ENCODE measurements around the gene USP50. TPM values are rescaled to one million over a fixed set of nuclear protein-coding genes. Genes with fewer than 3 reads are reported as not detected.
"Not testable (repeated sequence)": the region's sequence is repeated elsewhere in the genome, so short reads cannot be mapped to it uniquely, and the experiment has no call there.

USP50 gene
- total and polyA plus RNA-seq, 5 donors, result 0.43 to 1.1 (median 0.51) TPM; not detected in 2

DNA sequence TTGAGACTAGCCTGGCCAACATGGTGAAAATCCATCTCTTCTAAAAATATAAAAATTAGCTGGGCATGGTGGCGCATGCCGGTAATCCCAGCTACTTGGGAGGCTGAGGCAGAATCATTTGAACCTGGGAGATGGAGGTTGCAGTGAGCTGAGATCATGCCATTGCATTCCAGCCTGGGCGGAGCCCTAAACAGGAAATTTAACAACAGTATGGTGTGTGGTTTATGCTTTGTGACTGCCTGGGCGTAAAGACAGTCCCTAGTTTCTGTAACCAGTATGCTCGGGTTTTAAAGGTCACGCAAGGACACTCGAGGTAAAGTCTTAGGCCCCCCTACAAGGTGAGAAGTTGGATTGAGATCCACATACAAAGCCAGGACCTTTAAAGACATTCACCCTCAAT is 43.3 kb downstream of the USP50 start:
- Histone ChIP-seq H3K4me3 (ENCODE audit: low read length) (no peak overlapping the region), H3K27me3 (ENCODE audit: control insufficient read depth, insufficient read depth) (no peaks in the 10 kb centered on the region), H3K27ac (ENCODE audit: low read length) (no peak overlapping the region), H3K9me3 (ENCODE audit: control insufficient read depth, low read length) (no peaks in the 10 kb centered on the region), H3K4me1 (ENCODE audit: control insufficient read depth, insufficient read depth, low read length) (no peaks in the 10 kb centered on the region)
- WGBS, result 91% methylated on average over 7 of the region's 7 CpGs
- ATAC-seq, result no peak
- no peak for DNase-seq
- intact Hi-C loops (cut with DNase I), result no loop called here

GRCh38 chr15:50501815-50502214 is 44.7 kb downstream of the USP50 start:
- no peaks in the 10 kb centered on the region for H3K9me3 ChIP-seq (ENCODE audit: control insufficient read depth, low read length)
- H3K4me1 ChIP-seq (ENCODE audit: control insufficient read depth, insufficient read depth, low read length), result no peaks in the 10 kb centered on the region
- H3K4me3 ChIP-seq (ENCODE audit: low read length), result no peak overlapping the region
- no peak overlapping the region for H3K27ac ChIP-seq (ENCODE audit: low read length)
- WGBS, result 94% methylated on average over 4 of the region's 4 CpGs
- H3K27me3 ChIP-seq (ENCODE audit: control insufficient read depth, insufficient read depth), result no peaks in the 10 kb centered on the region
- no peak for DNase-seq
- no peak for ATAC-seq
- intact Hi-C loops (cut with DNase I), result no loop called here

- ATAC-seq, result no peak
- no peak overlapping the region for H3K27ac ChIP-seq (ENCODE audit: low read length)
- H3K27me3 ChIP-seq (ENCODE audit: control insufficient read depth, insufficient read depth), result no peaks in the 10 kb centered on the region
- DNase-seq, result no peak
- H3K4me1 ChIP-seq (ENCODE audit: control insufficient read depth, insufficient read depth, low read length), result no peaks in the 10 kb centered on the region
- intact Hi-C loops (cut with DNase I), result no loop called here
- 58% methylated on average over 3 of the region's 3 CpGs for WGBS
- H3K4me3 ChIP-seq (ENCODE audit: low read length), result no peak overlapping the region
- no peaks in the 10 kb centered on the region for H3K9me3 ChIP-seq (ENCODE audit: control insufficient read depth, low read length)
Measured at GRCh38 chr15:50500352-50500751, 46.1 kb downstream of the USP50 start.

DNA sequence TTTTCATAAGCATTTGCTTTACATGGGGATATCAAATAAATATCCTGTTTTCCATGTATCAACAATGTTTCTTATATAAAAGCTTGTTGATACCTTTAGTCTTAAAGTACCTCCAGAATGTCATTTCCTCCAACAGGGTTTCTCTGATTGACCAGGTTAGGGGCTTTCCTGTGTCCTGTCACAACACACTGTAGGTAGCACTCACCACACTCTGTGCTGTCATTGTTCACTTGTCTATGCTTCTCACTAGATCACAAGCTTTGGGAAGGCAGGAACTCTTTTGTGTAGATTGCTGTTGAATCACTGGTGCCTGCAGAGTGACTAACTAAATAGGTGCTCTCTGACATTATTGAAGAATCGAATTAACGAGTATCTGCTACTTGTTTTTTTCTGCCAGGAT is 49.8 kb downstream of the USP50 start:
- ATAC-seq, result no peak
- intact Hi-C loops (cut with DNase I), result no loop called here

GRCh38 chr15:50494547-50494946 is 51.9 kb downstream of the USP50 start:
- ATAC-seq; H3K4me1 ChIP-seq (ENCODE audit: control insufficient read depth, insufficient read depth, low read length); H3K4me3 ChIP-seq (ENCODE audit: low read length); H3K27me3 ChIP-seq (ENCODE audit: control insufficient read depth, insufficient read depth); H3K9me3 ChIP-seq (ENCODE audit: control insufficient read depth, low read length); intact Hi-C loops (cut with DNase I); DNase-seq; H3K27ac ChIP-seq (ENCODE audit: low read length): not testable (repeated sequence)
- WGBS, result 84% methylated on average over 2 of the region's 2 CpGs

More for the DNA sequence above, 49.8 kb downstream of the USP50 start:
- Histone ChIP-seq H3K4me3 (ENCODE audit: low read length) (no peak overlapping the region), H3K27ac (ENCODE audit: low read length) (no peak overlapping the region), H3K4me1 (ENCODE audit: control insufficient read depth, insufficient read depth, low read length) (no peaks in the 10 kb centered on the region), H3K27me3 (ENCODE audit: control insufficient read depth, insufficient read depth) (no peaks in the 10 kb centered on the region), H3K9me3 (ENCODE audit: control insufficient read depth, low read length) (no peaks in the 10 kb centered on the region)
- 91% methylated on average over 2 of the region's 2 CpGs for WGBS
- no peak for DNase-seq

GRCh38 chr15:50493625-50494024 is 52.8 kb downstream of the USP50 start:
- no peak overlapping the region for H3K4me3 ChIP-seq (ENCODE audit: low read length)
- H3K9me3 ChIP-seq (ENCODE audit: control insufficient read depth, low read length), result no peaks in the 10 kb centered on the region
- no peaks in the 10 kb centered on the region for H3K27me3 ChIP-seq (ENCODE audit: control insufficient read depth, insufficient read depth)
- no peak overlapping the region for H3K27ac ChIP-seq (ENCODE audit: low read length)
- no peak for DNase-seq
- peak in 1 of 2 donors; percentile 22 for ATAC-seq
- 70% methylated on average over 3 of the region's 3 CpGs for WGBS
- intact Hi-C loops (cut with DNase I), result no loop called here
- H3K4me1 ChIP-seq (ENCODE audit: control insufficient read depth, insufficient read depth, low read length), result no peaks in the 10 kb centered on the region

GRCh38 chr15:50487287-50487686 is 59.2 kb downstream of the USP50 start:
- Histone ChIP-seq H3K27me3 (ENCODE audit: control insufficient read depth, insufficient read depth) (no peaks in the 10 kb centered on the region), H3K27ac (ENCODE audit: low read length) (no peak overlapping the region), H3K4me3 (ENCODE audit: low read length) (no peak overlapping the region), H3K4me1 (ENCODE audit: control insufficient read depth, insufficient read depth, low read length) (no peaks in the 10 kb centered on the region), H3K9me3 (ENCODE audit: control insufficient read depth, low read length) (no peaks in the 10 kb centered on the region)
- DNase-seq (no peak), ATAC-seq (no peak)
- intact Hi-C loops (cut with DNase I), result no loop called here

- intact Hi-C loops (cut with DNase I), result no loop called here
- 97% methylated on average over 3 of the region's 3 CpGs for WGBS
- no peak for ATAC-seq
Measured at GRCh38 chr15:50485389-50485788, 61.1 kb downstream of the USP50 start.

GRCh38 chr15:50484781-50485180 is 61.7 kb downstream of the USP50 start:
- Histone ChIP-seq H3K4me1 (ENCODE audit: control insufficient read depth, insufficient read depth, low read length) (no peaks in the 10 kb centered on the region), H3K4me3 (ENCODE audit: low read length) (no peak overlapping the region), H3K9me3 (ENCODE audit: control insufficient read depth, low read length) (no peaks in the 10 kb centered on the region), H3K27ac (ENCODE audit: low read length) (no peak overlapping the region), H3K27me3 (ENCODE audit: control insufficient read depth, insufficient read depth) (no peaks in the 10 kb centered on the region)
- ATAC-seq (no peak), DNase-seq (no peak)
- WGBS, result 95% methylated on average over 1 of the region's 1 CpG
- intact Hi-C loops (cut with DNase I), result no loop called here

More at GRCh38 chr15:50485389-50485788, 61.1 kb downstream of the USP50 start:
- H3K27ac ChIP-seq (ENCODE audit: low read length), result no peak overlapping the region
- H3K4me1 ChIP-seq (ENCODE audit: control insufficient read depth, insufficient read depth, low read length), result no peaks in the 10 kb centered on the region
- H3K27me3 ChIP-seq (ENCODE audit: control insufficient read depth, insufficient read depth), result no peaks in the 10 kb centered on the region
- H3K4me3 ChIP-seq (ENCODE audit: low read length), result no peak overlapping the region
- DNase-seq, result no peak
- no peaks in the 10 kb centered on the region for H3K9me3 ChIP-seq (ENCODE audit: control insufficient read depth, low read length)

GRCh38 chr15:50476143-50476542 is 70.3 kb downstream of the USP50 start:
- H3K27me3 ChIP-seq (ENCODE audit: control insufficient read depth, insufficient read depth), result no peaks in the 10 kb centered on the region
- ATAC-seq (no peak), DNase-seq (no peak)
- intact Hi-C loops (cut with DNase I), result no loop called here
- 92% methylated on average over 12 of the region's 12 CpGs for WGBS
- H3K9me3 ChIP-seq (ENCODE audit: control insufficient read depth, low read length), result no peaks in the 10 kb centered on the region
- no peaks in the 10 kb centered on the region for H3K4me1 ChIP-seq (ENCODE audit: control insufficient read depth, insufficient read depth, low read length)
- H3K27ac ChIP-seq (ENCODE audit: low read length), result no peak overlapping the region
- H3K4me3 ChIP-seq (ENCODE audit: low read length), result no peak overlapping the region

DNA sequence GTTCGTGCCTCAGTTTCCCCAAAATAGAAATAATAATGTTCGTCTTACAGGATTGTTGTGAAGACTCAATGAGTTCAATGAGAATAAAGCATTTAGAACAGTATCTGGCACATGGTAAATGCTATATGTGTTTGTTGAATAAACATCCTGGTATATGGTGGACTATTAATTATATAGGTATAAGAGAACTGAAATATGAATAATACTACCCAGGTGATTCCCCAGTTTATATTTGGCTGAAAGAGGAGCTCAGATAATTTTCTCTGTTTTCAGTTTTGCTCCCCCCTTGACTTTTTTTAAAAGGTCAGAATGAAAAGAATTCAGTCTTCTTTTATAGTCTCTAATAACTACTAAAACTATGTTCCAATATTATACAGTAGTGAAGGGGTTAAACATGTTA is 75.4 kb downstream of the USP50 start:
- no peaks in the 10 kb centered on the region for H3K9me3 ChIP-seq (ENCODE audit: control insufficient read depth, low read length)
- ATAC-seq (no peak), DNase-seq (no peak)
- no peaks in the 10 kb centered on the region for H3K4me1 ChIP-seq (ENCODE audit: control insufficient read depth, insufficient read depth, low read length)
- H3K27me3 ChIP-seq (ENCODE audit: control insufficient read depth, insufficient read depth), result no peaks in the 10 kb centered on the region
- 94% methylated on average over 2 of the region's 2 CpGs for WGBS
- no peak overlapping the region for H3K27ac ChIP-seq (ENCODE audit: low read length)
- H3K4me3 ChIP-seq (ENCODE audit: low read length), result no peak overlapping the region
- intact Hi-C loops (cut with DNase I), result no loop called here

Measured in right cardiac atrium (tissue), 5 donors.